ENCODE results near the gene TNKS1BP1.
"Not testable (repeated sequence)": the region's sequence is repeated elsewhere in the genome, so short reads cannot be mapped to it uniquely, and the experiment has no call there.

The TNKS1BP1 gene, protein sequence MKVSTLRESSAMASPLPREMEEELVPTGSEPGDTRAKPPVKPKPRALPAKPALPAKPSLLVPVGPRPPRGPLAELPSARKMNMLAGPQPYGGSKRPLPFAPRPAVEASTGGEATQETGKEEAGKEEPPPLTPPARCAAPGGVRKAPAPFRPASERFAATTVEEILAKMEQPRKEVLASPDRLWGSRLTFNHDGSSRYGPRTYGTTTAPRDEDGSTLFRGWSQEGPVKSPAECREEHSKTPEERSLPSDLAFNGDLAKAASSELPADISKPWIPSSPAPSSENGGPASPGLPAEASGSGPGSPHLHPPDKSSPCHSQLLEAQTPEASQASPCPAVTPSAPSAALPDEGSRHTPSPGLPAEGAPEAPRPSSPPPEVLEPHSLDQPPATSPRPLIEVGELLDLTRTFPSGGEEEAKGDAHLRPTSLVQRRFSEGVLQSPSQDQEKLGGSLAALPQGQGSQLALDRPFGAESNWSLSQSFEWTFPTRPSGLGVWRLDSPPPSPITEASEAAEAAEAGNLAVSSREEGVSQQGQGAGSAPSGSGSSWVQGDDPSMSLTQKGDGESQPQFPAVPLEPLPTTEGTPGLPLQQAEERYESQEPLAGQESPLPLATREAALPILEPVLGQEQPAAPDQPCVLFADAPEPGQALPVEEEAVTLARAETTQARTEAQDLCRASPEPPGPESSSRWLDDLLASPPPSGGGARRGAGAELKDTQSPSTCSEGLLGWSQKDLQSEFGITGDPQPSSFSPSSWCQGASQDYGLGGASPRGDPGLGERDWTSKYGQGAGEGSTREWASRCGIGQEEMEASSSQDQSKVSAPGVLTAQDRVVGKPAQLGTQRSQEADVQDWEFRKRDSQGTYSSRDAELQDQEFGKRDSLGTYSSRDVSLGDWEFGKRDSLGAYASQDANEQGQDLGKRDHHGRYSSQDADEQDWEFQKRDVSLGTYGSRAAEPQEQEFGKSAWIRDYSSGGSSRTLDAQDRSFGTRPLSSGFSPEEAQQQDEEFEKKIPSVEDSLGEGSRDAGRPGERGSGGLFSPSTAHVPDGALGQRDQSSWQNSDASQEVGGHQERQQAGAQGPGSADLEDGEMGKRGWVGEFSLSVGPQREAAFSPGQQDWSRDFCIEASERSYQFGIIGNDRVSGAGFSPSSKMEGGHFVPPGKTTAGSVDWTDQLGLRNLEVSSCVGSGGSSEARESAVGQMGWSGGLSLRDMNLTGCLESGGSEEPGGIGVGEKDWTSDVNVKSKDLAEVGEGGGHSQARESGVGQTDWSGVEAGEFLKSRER (N-terminal part only)
- total RNA-seq = 30.4 to 33.4 reads per million in 2 donors

GRCh38 chr11:57324886-57325734 is at the start of gene TNKS1BP1:
TSS of gene TNKS1BP1 (minus strand) at chr11:57324952. CDS start at chr11:57321885, 3,067 bp downstream.
- peak; percentile 87 for DNase-seq

DNA sequence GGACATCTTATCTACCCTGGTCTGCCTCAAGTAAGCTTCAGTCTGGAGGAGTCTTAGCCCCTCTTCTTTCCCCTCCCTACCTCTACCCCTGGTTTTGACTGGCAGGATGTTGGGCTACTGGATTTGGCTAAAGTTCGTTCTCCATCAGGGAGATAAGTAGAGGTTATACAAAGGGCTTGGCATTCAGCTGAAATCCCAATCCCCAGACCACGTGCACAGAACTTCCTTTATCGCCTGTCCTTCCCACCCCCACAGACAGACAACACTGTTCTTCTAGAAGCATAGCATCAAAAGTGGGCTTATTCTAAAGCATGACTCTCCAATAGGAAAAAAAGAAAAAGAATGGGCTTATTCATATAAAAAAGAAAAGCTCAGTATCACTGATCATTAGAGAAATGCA is 48.4 kb upstream of the TNKS1BP1 start:
- no peak for DNase-seq

DNA sequence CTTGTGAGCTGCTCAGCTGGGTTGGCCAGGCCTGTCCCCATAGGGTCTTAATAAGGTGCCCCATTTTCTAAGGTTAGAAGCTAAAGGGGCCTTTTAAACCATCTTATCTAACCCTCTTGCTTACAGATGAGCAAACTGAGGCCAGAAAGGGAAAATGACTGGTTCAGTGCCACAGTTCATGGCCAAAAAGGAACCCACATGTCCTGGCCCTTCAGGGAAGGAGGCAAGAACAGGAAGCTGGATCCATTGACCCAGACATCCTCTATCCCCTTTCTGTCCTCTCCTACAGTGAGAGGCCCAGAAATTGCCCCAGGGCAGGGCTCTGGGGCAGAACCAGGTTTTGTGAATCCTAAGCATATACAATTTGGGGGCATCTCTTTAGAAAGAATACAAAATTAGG is 46.2 kb upstream of the TNKS1BP1 start:
- DNase-seq = no peak

GRCh38 chr11:57370251-57370650 is 45.5 kb upstream of the TNKS1BP1 start:
- no peak for DNase-seq

DNA sequence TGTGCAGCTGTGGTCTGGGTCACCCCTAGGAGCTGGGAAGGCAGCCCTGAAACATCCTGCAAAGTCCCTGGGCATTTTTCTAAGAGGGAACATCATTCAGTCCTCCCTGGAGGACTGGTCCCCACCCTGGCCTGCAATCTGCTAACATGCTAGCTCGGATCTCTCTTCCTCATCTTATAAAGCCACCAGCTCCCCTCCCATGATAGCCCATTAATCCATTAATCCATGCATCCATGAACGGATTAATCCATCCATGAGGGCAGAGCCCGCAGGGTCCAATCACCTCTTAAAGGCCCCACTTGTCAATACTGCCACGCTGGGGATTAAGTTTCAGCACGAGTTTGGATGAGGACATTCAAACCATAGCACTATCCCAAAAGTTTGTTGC is 44.1 kb upstream of the TNKS1BP1 start:
- no peak for DNase-seq

DNA sequence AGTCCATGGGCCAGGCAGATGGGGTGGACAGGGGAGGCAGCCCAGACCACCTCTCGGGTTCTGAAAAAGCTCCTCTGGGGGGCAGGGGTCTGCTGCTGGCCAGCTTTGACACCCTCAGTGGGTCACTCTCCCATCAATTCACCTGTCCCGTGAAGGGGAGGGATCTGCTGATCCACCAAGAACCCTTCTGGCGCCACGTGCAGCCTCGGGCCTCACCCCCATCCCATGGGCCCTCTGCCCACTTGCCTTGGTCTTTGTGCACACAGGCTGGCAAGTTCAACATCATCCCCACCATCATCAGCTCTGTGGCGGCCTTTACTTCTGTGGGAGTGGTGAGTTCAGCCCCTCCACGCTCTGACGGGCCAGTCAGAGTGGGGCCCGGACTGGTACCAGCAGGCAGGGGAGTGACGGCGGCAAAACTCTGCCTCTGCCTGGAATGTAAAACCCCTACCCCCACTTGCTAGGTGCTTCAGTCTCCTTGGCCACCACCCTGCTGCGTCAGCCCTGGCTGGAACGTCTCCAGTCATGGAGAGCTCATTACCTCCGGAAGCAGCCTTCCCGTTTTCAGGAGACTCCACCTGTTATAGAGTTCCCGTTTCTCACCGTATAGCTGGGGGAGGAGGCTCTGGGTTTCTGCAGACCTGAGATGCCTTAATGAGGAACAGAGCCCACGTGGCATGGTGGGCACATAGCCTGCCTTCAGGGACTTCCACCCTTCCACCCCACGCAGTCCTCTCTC is 43.5 kb upstream of the TNKS1BP1 start:
- DNase-seq = no peak

DNA sequence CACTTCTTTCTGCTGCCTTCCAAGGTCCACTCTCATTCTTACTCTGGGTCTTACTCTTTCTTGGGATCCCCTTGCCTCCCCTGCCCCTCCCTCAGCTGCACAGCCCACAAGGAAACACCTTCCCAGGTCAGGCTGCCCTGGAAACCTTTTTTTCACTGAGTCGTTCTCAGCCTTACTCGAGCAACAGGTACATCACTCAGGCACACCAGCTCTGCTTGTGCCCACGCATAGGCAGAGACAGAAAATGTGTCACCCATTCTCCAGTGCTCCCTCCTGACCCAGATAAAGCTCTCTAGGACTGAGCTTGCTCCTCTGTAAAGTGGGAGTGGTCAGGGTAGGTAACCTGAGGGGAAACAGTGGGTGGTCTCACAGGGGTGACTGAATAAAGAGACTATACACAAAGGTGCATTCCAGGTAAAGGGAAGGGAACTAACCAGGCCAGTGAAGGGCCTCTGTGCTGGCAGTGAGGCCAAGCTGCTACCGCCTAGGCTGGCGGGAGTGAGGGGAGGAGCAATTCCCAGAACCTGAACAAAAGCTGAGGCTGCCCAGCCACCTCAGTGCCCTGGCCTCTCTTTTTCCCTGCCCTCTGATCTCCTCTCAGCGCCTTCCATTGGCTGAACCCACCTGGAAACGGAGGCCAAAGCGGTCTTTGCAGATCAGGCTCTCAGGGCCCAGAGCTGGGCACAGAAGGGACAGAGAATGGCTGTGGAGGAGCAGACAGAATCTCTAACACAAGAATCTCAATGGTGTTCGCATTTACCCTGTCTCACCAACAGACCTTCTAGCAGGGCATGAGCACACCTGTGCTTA is 40.3 kb upstream of the TNKS1BP1 start:
- DNase-seq = no peak

DNA sequence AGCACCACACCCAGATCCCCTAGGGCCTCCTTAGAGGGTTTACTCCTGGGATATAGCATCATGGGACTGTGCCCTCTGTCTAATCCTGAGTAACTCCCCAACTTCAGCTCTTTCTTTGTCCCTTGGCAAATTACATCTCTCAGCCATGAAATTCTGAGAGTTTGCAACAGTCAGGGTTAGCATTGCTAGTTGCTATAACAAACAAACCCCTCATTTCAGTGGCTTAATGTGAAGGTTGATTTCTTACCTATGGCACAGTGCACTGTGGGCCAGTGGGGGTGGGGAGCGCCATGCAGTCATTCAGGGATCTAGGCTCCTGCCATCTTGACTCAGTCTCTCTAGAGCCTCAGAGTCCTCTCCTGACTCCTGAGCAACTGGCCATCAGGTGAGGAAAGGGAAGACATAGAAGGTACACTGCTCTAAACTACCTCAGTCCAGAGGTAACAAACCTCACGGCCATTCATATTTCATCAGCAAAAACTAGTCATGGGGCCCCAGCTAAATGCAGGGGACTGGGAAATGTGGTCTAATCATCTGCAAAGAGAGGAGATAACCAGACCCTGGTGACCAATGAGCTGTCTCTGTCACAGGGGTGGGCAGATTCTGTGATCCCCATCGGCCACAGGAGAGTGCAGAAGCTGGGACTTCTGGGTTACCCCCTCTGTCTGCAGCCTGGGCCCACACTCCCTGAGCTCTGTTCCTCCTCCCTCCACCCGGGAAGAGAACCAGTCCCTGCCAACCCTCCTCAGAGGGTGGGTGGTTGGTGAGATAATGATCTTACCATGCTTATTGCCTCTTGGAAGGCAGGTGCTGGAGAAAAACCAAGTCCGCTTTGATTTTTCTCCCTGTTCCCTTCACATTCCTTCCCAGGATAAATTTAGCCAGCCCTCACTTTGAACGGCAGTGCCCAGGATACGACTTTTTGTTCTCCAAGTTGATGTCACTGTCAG is 38.7 kb upstream of the TNKS1BP1 start:
- DNase-seq = no peak

DNA sequence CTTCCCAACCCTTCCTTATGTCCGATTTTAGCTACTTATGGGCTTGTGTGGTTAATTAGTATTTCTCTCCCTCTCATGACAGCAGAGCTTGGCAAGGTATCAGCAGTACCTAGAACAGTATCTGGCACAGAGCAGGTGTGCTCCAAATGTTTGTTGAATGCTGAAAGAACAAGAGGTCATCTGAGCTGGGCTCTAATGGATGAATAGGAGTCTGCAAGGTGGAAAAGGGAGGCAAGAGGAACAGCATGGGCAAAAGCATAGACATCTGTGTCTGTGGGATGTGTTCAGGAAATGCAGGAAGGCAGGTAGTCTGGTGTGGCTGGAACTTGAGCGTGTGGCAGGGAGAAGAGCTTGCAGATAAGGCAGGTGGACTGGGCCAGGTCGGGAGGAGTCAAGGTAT is 37.2 kb upstream of the TNKS1BP1 start:
- no peak for DNase-seq

GRCh38 chr11:57361420-57361819 is 36.7 kb upstream of the TNKS1BP1 start:
- not testable (repeated sequence) for DNase-seq

DNA sequence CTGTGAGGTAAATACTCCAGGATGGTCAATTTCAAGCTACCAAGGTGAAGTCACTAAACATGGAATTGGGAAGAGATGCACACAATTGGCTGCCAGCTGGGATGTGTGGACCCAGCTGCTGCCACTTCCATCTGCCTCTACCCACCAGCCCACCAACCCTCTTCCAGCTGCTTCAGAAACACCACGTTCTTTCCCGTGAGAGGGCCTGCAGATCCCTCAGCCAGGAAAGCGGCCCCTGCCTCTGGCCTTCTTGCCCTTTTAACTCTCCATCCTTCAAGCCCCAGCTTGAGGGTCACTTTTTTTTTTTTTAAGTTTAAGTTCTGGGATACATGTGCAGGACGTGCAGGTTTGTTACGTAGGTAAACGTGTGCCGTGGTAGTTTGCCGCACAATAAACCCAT is 36.2 kb upstream of the TNKS1BP1 start:
- no peak for DNase-seq

- DNase-seq = no peak
Measured at GRCh38 chr11:57359896-57360690, 35.3 kb upstream of the TNKS1BP1 start.

DNA sequence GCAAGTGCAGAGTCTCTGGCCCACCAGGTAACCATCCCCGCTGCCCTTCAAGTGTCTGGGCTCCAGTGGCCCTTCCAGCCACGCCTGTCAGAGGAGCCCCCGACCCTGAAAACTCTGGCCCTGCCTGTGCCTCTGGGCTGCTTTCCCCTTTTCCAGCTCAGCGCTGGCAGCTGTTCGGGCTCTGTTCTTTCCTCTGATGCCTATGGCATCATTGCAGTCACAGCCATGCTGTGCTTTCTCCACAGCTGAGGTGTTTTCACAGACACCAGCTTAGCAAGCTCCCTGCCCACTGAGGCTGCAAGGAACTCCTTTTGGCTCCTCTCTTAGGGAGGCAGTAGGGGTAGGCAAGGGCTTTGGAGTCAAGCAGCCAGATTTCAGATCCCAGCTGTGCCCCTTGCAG is 34.6 kb upstream of the TNKS1BP1 start:
- no peak for DNase-seq

GRCh38 chr11:57358991-57359390 is 34.2 kb upstream of the TNKS1BP1 start:
- no peak for DNase-seq

GRCh38 chr11:57358543-57358961 is 33.8 kb upstream of the TNKS1BP1 start:
- DNase-seq = no peak

DNA sequence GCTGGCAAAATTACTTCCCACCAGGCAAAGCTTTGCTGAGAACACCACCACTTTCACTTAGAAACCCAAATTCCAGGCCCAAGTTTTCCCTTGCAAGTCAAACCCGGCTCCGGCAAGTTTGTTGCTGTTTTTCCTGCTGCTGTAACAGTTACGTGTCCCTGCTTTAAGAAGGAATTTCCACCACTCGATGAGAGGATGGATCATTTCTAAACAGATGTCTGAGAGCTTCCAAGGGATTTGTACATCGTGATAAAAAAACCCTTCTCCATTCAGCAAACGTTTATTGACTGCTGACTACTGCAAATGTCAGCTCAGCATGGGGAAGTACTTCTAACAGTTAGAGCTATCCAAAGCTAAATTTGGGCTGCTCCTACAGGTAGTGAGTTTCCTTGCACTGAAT is 33.1 kb upstream of the TNKS1BP1 start:
- DNase-seq = no peak

GRCh38 chr11:57357310-57357709 is 32.6 kb upstream of the TNKS1BP1 start:
- DNase-seq = no peak

GRCh38 chr11:57356268-57356667 is 31.5 kb upstream of the TNKS1BP1 start:
- no peak for DNase-seq
